ENCODE data around the gene ZFYVE9. TPM values are rescaled to one million over a fixed set of nuclear protein-coding genes. Genes with fewer than 3 reads are reported as not detected.

The ZFYVE9 gene
- total and polyA plus RNA-seq, 10 of the 15 experiments (the other 5 are each of a cell fraction or from before 2014, with no cell fraction given): 0.26 to 6.9 (median 2.3) TPM

- POLR2A ChIA-PET: no interaction called here
- no peak for ATAC-seq
- in situ Hi-C loops (cut with MboI) (no loop called here), intact Hi-C loops (cut with micrococcal nuclease; ENCODE audit: unreplicated experiment) (no loop called here)
- 73% methylated on average over 2 of the region's 2 CpGs for whole genome bisulfite sequencing (ENCODE audit: insufficient coverage, insufficient replicate concordance, low lambda C conversion rate, missing lambda C conversion rate)
- SMC1A ChIA-PET (ENCODE audit: uncharacterized antibody, unreplicated experiment): no interaction called here
- no peak for DNase-seq (ENCODE audit: low read depth, low spot score)
- Histone ChIP-seq H4K20me1 (ENCODE audit: control insufficient read depth, insufficient read depth) (no peaks in the 10 kb centered on the region), H3K4me2 (ENCODE audit: control insufficient read depth, insufficient read depth) (no peak overlapping the region), H3K9ac (ENCODE audit: control insufficient read depth, insufficient read depth, low read length) (no peak overlapping the region), H3K36me3 (ENCODE audit: control insufficient read depth in 2 of 2, insufficient read depth in 2 of 2, low read length in 1 of 2) (no peaks in the 10 kb centered on the region), H3K27me3 (replicated peaks in 1 of 2; ENCODE audit: control insufficient read depth in 2 of 2, insufficient read depth in 2 of 2, low read length in 1 of 2) (no peaks in the 10 kb centered on the region), H3K27ac (ENCODE audit: control insufficient read depth, insufficient read depth) (no peak overlapping the region), H3K4me3 (no peak overlapping the region), H3K9me3 (replicated peaks; ENCODE audit: control insufficient read depth, insufficient read depth, low read length) (no peaks in the 10 kb centered on the region), H3K79me2 (ENCODE audit: control insufficient read depth, insufficient read depth, low read length) (no peaks in the 10 kb centered on the region), H3K4me1 (ENCODE audit: control insufficient read depth, insufficient read depth, low read length) (no peaks in the 10 kb centered on the region), H2AFZ (ENCODE audit: control insufficient read depth, low read depth, low read length) (no peak overlapping the region)
- CTCF ChIA-PET: no interaction called here
- TF ChIP-seq ZBTB33 (IDR thresholded peaks at IDR 0.05) (no peak), PAX8 (IDR thresholded peaks at IDR 0.05) (no peak), ZBTB40 (IDR thresholded peaks at IDR 0.05; ENCODE audit: borderline replicate concordance) (no peak), PAX5 (IDR thresholded peaks at IDR 0.05; ENCODE audit: borderline replicate concordance, low read depth, low read length) (no peak), ATF3 (IDR thresholded peaks at IDR 0.05; ENCODE audit: borderline replicate concordance, extremely low read depth, low read depth, low read length) (no peak), ESRRA (IDR thresholded peaks at IDR 0.05; ENCODE audit: low read length) (no peak), HDAC6 (IDR thresholded peaks at IDR 0.05; ENCODE audit: unreplicated experiment) (no peak), FOS (IDR thresholded peaks at IDR 0.05; ENCODE audit: borderline replicate concordance, extremely low read depth, insufficient read length) (no peak), STAT1 (conservative IDR thresholded peaks at IDR 0.05) (no peak), ETV6 (conservative IDR thresholded peaks at IDR 0.05 in 1 of 2, IDR thresholded peaks at IDR 0.05 in 1 of 2; ENCODE audit: borderline replicate concordance in 1 of 2, low read depth in 1 of 2) (no peak), POU2F2 (IDR thresholded peaks at IDR 0.05; ENCODE audit: borderline replicate concordance, low read depth, low read length) (no peak), SP1 (IDR thresholded peaks at IDR 0.05; ENCODE audit: low read depth, low read length) (no peak), TARDBP (IDR thresholded peaks at IDR 0.05; ENCODE audit: borderline replicate concordance) (no peak), TCF12 (IDR thresholded peaks at IDR 0.05; ENCODE audit: low read depth, low read length) (no peak), NFIC (IDR thresholded peaks at IDR 0.05; ENCODE audit: low read depth, low read length) (no peak), SUPT20H (IDR thresholded peaks at IDR 0.05; ENCODE audit: borderline replicate concordance, control insufficient read depth, low read depth, low read length) (no peak)
- RAD21 ChIA-PET (ENCODE audit: unreplicated experiment): no interaction called here
- BruUV-seq (replicated peaks): no TSS peak
- FAIRE-seq: no peak
These were observed 50.1 kb downstream of the ZFYVE9 start for GRCh38 chr1:52192024-52192423.

Data from GM12878 (cell line).